HG03439 (cell line): ENCODE results near the gene FSTL5.
"Not testable (repeated sequence)": the region's sequence is repeated elsewhere in the genome, so short reads cannot be mapped to it uniquely, and the experiment has no call there.

Source experiments
- ATAC-seq: cut with Tn5 transposase; IDR thresholded peaks from one replicate; pipeline ENCODE4 v1.9.1; 2021; ENCODE audit warnings: mild to moderate bottlenecking, moderate library complexity; ENCODE audit not compliant: unreplicated experiment

Gene FSTL5

DNA sequence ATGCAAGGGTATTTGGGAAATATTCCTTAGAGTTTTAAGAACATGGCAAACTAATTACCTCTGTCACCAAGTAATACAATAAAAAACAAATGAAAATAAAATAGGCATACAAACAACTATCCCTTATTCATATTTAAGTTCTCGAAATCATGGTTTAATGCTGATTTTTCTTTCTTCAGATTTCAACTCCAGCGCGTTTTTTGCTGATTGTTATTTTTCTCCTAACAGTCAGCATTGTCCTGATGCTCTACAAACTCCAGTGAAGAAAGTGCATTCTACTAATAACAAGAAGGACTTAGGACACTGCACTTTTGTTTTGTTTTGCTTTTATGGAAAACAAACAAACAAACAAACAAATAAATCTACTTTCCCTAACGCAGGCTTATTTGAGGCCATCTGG is 282.4 kb downstream of the FSTL5 start:
- no peak for ATAC-seq

DNA sequence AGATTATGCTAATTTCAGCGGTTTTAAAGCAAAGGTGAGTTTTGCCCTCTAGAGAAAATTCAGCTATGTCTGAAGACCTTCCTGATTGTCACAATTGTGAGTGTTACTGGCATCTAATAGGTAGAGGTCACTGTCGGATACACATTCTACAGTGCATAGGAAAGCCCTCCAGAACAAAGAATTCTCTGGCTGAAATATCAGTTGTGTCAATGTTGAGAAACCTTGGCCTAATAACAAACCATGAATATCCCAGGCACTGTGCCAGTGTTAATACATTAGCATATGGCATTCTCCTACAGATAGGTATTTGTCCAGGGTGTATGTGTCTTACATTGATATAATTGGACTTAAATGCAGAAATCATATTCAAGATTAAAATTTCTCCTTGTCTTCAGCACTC is 294.3 kb downstream of the FSTL5 start:
- no peak for ATAC-seq

DNA sequence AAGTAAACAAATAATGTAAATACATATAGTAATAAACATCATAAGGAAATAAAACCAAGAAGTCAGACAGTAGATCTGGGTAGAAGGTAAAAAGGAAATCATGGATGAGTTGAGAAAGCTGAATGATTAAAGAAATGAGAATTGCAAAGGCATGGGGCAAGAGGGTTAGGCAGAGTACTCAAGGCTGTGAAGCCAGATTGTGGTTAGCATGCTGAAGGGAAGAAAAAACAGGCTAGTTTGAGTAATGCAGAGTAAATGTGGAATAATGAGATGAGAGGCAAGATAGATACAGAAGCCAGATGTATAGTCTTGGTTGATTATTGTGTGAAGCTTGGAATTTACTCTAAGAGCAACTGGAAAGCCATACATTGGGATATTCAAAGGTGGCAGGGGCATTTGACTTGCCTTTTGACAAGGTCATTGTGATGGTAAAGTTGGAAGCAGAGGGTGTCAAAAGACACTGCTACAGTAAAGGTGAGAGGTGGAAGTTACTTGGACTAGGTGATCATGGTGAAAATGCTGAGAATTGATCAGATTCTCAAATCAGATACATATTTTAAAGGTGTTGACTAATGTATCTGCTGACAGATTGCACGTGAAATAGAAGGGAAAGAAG is 307.0 kb downstream of the FSTL5 start:
- no peak for ATAC-seq

DNA sequence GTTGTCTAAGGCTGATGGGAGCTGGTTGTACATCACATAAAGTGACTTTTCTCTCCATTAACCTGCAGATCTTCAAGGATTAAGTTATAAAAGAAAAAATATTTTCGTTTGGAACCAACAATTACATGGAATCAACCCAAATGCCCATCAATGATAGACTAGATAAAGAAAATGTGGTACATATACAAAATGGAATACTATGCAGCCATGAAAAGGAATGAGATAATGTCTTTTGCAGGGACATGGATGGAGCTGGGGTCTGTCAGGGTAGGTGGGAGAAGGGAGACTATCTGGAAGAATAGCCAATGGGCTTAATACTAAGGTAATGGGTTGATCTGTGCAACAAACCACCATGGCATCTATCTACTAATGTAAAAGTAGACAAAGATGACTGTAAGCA is 313.2 kb downstream of the FSTL5 start:
- no peak for ATAC-seq

DNA sequence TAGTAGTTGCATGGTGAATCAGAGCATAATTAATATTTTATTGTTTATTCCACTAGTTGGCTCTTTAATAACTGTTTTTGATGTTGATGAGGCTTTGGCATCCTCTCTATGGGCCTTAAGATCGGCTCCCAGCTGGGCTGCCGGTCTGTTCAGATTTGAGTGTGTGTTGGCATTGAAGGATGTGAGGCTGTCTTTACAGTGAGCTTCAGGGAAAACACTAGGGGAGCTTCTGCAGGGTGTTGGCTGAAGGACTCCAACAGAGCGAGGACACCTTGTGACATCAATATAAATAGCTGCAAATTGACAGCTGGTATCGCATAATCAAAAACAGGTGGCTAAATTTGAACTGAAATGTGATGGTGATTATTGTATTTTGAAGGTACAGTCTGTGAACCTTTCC is 322.0 kb downstream of the FSTL5 start:
- no peak for ATAC-seq

DNA sequence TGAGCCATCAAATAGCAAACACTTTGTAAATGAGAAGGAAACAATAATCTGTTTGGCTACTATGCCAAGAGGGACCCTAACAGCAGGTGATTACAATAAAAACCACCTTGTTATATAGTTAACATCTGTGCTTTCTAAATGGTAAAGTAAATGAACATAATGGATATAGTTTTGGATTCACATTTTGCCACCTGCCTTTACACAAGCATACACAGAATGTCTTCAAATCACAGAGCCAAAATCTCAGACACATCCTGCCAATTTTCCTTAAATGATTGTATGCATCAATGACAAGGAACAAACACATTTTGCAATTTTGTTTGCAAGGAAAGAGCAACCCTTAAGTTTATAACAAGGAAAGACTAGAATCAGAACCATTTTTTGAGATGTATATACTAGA is 334.2 kb downstream of the FSTL5 start:
- ATAC-seq: no peak

DNA sequence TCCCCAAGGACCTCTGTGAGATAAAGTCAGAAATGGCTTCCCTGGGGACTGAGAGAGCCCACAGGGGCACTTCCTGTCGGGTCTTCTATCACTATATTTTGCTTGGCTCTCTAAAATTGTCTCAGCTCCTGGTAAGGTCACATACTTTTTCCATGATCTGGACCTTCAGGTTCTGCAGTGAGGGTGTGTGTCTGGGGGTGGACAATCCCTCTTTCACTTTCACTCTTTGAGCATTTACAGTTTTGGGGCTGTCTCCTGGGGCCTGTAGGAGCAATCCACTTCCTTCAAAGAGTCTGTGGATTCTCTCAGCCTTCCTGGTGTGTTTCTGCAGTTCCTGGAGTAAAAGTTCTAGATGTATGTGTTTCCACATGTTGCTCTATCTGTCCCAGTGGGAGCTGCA is 335.7 kb downstream of the FSTL5 start:
- no peak for ATAC-seq

DNA sequence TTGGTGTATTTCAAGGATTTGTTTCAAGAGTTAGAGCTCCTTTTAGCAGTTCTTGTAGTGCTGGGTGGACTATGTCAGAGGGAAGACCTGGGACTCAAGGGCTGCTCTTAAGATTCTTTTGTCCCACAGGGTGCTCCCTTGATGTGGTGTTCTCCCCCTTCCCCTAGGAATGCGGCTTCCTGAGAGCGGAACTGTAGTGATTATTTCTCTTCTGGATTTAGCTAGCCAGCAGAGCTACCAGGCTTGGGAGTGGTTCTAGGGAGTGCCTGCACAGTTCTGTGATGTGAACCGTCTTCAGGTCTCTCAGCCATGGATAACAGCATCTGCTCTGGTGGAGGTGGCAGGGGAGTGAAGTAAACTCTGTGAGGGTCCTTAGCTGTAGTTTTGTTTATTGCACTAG is 336.8 kb downstream of the FSTL5 start:
- ATAC-seq: no peak

DNA sequence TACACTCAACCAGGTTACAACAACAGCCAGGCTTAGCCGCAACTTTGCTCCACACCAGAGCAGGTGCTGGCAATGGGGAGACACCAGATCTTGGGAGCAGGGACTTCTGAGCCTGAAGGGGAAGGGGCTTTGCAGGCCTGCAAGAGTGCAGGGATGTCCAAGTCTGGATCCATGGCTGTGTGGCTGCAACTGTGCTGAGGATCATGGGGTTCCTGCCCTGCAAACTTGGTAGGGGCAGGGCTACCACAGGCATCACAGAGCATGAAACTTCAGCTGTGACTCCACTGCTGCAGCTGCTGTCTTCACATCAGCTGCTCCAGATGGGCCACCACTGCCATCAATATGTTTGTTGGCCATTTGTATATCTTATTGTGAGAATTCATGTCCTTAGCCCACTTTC is 340.4 kb downstream of the FSTL5 start:
- ATAC-seq: no peak

DNA sequence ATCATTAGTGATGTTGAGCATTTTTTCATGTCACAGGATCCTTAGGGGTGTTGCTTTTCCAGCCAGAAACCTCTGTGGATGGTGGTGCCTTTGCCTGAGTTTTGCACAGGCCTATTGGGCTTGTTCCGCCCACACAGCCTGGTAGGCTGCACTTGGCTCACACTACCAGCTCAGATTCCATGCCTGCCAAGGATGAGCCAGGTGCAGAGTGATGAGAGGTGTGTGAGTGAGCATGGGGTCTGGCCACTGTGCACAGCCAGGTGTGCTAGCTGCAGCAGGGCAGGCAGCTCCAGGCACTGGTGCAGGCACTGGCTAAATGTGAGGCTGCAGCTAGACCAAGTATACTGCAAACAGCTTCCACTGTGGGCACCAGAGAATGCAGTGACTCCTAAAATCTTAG is 341.6 kb downstream of the FSTL5 start:
- ATAC-seq: no peak

DNA sequence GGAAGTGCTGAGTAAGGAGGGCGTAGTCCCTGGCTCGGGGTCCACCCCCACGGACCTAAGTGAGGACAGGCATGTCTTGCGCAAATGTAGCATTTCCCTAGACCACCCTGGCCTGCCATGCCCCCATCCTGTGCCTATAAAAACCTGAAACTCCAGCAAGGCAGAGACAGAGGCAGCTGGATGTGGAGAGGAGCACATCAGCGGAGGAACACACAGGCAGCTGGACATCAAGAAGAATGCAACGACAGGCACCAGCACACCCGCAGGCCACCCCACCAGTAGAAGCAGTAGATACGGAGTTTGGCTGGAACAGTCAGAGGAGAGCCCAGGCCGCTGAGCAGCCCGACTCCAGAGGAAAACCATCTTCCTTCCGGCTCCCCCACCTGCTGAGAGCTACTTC is 345.9 kb downstream of the FSTL5 start:
- ATAC-seq: no peak

DNA sequence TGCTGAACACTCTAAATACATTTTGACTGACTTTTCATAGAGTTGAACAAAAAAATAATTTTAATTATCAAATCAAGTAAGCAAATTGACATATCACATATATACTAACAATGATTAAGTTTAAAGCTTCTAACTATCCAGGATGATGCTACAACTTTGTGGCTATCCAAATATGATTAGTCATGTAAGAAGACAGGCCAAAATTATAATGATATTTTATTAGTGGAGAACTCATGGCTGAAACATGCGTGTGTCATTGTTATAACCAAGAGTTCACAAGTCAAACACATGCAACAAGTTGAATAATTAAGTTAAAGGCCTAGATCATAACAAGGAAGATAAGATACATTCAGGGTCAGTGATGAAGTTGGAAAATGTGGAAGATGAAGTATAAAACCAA is 346.8 kb downstream of the FSTL5 start:
- no peak for ATAC-seq

DNA sequence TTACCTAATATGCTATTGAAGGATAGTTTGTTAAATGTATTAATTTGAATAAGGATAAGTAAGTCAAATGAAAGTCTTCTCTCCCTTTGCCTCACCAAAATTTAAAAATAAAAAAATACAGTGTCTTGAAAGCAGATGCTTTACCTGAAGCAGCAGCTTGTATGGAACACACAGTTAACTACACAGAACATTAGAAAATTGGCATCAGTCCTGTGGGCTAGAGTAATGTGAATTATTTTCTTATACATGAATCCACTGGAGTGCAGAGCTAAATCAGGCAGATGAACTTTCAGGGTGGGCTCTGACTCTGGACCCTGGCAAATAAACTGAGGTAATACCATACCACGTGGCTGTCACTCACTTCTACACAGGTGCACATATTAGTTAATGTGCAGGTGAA is 348.0 kb downstream of the FSTL5 start:
- ATAC-seq: no peak

DNA sequence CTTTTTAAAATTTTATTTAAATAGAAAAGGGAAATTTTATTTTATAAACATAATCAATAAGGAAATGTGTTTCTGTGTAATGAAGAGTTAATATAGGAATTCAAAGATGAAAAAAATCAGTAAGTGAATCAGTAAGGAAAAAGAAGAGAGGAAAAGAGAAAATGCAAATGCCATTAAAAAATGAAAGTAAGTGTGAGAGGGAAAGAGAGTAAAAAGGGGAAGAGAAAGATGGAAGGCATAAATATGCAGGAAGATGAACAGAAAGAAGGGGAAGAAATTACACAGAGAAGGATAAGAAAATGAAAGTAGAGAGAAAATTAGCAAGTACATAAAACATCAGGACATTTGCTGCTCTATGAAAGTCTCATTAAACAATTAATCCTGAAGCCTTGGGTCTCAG is 349.9 kb downstream of the FSTL5 start:
- no peak for ATAC-seq

DNA sequence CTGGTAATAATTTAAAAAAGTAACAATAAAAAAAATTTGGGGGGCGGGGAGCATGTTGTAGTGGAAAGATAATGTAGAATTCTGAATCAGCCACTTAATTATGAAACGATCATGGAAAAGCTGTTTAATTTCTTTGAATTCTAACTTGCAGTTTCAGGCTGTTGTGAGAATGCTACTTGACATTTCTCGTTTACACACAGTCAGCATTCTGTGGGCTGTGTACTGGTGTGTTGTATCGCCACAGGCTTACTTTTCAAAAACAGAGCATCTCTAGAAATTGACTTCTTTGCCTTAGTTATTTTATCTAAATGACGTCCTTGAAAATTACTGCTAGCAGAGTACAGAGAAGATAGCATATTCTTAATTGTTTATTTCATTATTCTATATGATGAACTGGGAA is 350.4 kb downstream of the FSTL5 start:
- ATAC-seq: no peak

DNA sequence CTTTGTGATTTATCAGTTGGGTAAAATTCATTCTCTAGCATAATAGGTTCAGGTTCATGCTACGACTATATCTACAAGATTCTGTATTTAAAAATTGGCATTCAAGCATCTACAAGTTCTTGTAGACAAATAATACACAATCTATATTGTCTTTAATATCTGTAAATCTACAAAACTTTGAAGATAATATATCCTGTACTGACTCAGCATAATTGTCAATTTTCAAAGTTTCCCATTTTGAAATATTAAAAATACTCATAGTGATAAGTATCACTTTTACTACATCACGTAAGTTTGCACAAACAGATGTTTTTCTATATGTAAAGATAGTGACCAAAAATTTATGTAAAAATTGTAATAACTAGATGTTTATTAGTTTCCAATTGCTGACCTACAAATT is 360.6 kb downstream of the FSTL5 start:
- no peak for ATAC-seq

DNA sequence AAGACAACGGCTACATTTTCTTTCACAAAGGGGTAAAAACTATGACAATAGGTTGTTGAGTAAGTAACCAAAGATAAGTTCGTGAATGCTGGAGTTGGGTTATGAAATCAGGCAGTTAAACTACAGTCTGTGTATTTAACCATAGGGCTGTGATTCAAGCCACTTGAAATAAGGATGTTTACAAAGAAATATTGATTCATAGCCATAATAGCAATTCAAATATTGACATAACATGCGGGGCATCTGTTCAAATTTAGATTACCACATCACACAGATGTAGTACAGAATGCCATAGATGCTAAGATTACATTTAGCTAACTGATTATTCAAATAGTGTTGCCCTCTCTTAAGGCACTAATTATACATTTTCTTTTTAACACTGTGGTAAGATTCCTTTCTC is 364.1 kb downstream of the FSTL5 start:
- no peak for ATAC-seq

DNA sequence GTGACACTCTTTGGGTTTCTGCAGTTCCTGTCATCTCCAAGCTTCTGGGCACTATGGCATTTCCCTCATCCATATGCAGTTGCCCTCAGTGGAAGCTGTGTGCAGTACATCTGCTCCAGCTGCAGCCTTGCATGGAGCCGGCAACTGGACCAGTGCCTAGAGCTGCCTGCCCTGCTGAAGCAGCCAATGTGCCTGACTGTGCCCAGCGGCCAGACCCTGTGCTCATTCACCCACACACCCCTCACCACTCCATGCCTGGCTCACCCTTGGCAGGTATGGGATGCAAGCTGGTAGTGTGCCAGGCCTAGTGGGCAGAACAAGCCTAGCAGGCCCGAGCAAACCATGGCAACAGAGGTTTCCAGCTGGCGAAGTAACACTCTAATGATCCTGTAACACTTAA is 370.8 kb downstream of the FSTL5 start:
- no peak for ATAC-seq

DNA sequence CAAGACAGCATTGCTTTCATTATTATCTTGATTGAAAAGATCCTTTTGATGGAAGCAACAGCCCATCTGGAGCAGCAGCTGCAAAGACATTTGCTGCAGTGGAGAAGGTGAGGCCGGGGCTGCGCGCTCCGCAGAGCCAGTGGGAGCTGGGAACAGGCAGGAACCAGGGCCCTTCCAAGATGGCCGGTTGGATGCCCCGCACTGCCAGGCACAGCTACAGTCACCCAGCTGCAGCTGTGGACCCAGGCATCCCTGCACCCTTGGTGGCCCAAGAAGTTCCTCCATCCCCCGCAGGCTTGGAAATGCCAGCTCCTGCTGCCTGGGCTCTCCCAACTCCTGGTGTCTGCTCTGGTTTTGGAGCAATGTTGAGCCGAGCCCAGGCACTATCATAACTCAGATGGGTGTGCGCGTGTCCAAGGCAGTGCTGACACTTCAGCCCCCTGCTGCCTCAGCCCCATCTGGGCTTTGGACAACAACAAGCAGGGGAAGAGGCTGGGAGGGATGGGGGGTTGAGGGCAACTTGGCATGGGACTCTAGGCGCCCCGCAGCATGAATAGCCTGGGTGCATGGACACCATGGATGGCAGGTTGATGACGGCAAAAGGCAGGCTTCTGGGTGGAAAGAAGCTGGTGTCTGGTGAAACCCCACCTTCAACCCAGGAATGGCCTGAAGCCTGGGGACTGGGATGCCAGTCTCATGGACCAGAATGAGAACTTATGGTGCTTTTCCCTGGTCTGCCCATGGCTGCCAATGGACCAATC is 371.8 kb downstream of the FSTL5 start:
- ATAC-seq: no peak

DNA sequence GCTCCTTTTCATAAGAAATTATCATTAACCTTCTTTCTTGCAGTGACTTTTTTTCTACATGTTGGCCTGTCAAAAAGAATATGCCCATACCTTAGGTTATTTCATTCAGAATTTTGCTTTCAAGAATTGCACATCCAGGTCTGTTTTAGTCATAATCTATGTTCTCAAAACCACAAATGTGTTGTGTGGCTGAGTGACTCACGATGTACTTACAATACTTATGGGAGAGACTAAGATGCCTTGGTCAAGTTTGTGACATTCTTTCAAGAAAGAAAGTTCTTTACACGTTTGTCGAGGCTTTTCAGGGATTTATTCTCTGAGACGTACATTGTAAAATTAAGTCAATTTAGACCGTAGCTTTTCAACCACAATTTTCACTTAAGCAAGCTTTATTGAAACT is 396.7 kb downstream of the FSTL5 start:
- no peak for ATAC-seq

DNA sequence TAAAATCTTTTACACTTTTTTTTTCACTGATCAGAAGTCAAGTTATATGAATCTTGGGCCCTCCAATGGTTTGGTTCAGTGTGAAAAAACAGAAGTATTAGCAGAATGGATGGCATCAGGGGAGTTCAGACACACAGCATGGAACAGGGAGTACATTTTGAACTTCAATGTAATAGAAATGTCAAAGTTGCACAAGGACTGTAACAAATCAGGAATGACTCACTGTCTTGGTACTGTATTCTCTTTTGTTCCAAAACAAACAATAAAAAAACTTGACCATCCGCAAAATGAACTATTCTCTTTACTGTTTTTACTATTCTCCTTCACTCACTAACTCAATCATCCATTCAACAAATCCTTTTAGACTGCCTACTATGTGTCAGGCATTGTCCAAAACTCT is 401.0 kb downstream of the FSTL5 start:
- no peak for ATAC-seq

DNA sequence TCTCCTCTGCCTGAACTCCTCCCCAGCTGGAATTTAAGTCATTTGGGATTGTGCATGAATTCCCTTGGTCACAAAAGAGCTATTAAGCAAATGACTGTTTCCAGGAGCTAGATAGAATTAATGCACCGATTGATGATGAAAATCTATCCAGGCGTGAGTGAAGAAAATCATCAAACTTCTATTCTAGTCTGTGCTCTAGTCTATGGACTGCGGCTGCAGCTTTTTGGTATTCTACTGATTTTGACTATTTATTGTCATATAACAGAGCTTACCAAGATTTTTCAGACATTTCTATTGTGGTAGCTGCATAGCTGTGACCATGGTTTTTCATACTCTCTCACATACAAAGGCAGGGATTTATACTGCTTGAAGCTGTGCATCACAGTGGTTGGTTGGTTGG is 403.8 kb downstream of the FSTL5 start:
- ATAC-seq: no peak

DNA sequence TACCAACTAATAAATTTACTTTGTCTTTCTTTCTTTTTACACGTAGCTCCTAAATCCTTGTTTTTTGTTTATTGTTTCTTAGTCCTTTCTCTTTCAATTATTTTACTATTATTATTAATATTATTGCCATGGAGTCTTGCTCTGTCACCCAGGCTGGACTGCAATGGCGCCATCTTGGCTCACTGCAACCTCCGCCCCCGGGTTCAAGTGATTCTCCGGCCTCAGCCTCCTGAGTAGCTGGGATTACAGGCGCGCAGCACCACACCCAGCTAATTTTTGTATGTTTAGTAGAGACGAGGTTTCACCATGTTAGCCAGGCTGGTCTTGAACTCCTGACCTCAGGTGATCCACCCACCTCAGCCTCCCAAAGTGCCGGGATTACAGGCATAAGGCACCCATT is 405.4 kb downstream of the FSTL5 start:
- not testable (repeated sequence) for ATAC-seq
